GM12891 (cell line): Measurements from ENCODE around the gene SECTM1.

Source experiments
- POLR2A ChIP-seq: IDR thresholded peaks from 2 replicates; pipeline ENCODE4 v1.6.1; 2011; ENCODE audit warnings: low read depth, low read length, control low read depth
- POLR2AphosphoS5 ChIP-seq: IDR thresholded peaks from 2 replicates; pipeline ENCODE4 v1.6.1; 2011; ENCODE audit warnings: low read depth, low read length, control low read depth
- TAF1 ChIP-seq: IDR thresholded peaks from 2 replicates; pipeline ENCODE4 v1.6.1; 2011; ENCODE audit warnings: low read depth, low read length, control low read depth

DNA sequence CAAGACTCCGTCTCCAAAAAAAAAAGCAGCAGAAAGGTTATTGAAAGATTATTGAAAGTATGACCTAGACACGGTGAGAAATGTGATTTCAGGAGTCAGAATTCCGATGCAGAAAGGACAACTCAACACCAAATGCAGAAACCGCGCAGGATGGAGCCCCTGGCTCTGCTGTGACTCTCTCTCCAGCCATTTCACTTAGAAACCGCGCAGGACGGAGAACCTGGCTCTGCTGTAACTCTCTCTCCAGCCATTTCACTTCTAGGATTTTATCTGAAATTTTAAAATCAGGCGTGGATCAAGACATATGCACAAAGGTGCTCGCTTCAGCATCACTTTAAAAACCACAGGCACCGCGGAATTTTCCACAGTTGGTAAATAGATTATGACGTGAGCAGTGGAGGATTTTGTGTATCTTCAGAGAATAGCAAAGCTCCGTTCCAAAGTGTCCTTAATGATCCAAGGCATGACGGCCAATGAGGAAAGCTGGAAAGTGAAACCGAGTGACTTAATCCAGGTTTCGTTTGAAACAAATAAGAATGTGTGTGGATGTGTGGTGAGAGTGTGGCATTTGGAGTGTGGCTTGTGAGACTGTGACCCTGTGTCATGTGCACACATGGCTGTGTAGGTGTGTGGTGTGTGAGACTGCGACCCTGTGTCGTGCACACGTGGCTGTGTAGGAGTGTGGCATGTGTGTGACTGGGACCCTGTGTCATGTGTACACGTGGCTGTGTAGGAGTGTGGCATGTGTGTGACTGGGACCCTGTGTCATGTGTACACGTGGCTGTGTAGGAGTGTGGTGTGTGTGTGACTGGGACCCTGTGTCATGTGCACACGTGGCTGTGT lies 47.5 kb upstream of the SECTM1 start:
- no peak for TF ChIP-seq POLR2A
- TF ChIP-seq POLR2AphosphoS5 = no peak
- no peak for TF ChIP-seq TAF1
